ENCODE data around the gene CMTM5.
"Not testable (repeated sequence)": the region's sequence is repeated elsewhere in the genome, so short reads cannot be mapped to it uniquely, and the experiment has no call there.

CMTM5 gene

GRCh38 chr14:23423657-23424056, 46.8 kb downstream of the CMTM5 start:
- Histone ChIP-seq H3K36me3 (ENCODE audit: insufficient read depth) (no peaks in the 10 kb centered on the region), H3K4me3 (IDR thresholded peaks at IDR 0.05; ENCODE audit: insufficient read depth, low read depth, low read length) (no peak overlapping the region), H3K27ac (no peak overlapping the region), H3K9ac (no peak overlapping the region), H3K4me1 (ENCODE audit: low read depth, poor library complexity, severe bottlenecking) (peaks cover 4% of the 10 kb centered on the region), H3K79me2 (ENCODE audit: insufficient read depth, low read depth) (no peaks in the 10 kb centered on the region), H3K27me3 (ENCODE audit: insufficient read depth, low read depth) (no peaks in the 10 kb centered on the region), H4K20me1 (ENCODE audit: insufficient read depth) (no peaks in the 10 kb centered on the region), H2AFZ (ENCODE audit: low read depth) (no peak overlapping the region), H3K4me2 (no peak overlapping the region)
- no peak for TF ChIP-seq CTCF (conservative IDR thresholded peaks at IDR 0.05; ENCODE audit: low read depth, low read length)

GRCh38 chr14:23425169-23425568, 48.3 kb downstream of the CMTM5 start:
- no peak overlapping the region for H2AFZ ChIP-seq (ENCODE audit: low read depth)
- no peak overlapping the region for H3K4me3 ChIP-seq (IDR thresholded peaks at IDR 0.05; ENCODE audit: insufficient read depth, low read depth, low read length)
- no peak overlapping the region for H3K4me2 ChIP-seq
- peaks cover 4% of the 10 kb centered on the region for H3K4me1 ChIP-seq (ENCODE audit: low read depth, poor library complexity, severe bottlenecking)
- no peak overlapping the region for H3K9ac ChIP-seq
- H3K79me2 ChIP-seq (ENCODE audit: insufficient read depth, low read depth) = no peaks in the 10 kb centered on the region
- no peak for TF ChIP-seq CTCF (conservative IDR thresholded peaks at IDR 0.05; ENCODE audit: low read depth, low read length)
- no peaks in the 10 kb centered on the region for H3K27me3 ChIP-seq (ENCODE audit: insufficient read depth, low read depth)
- H3K27ac ChIP-seq = no peak overlapping the region
- H3K36me3 ChIP-seq (ENCODE audit: insufficient read depth) = no peaks in the 10 kb centered on the region
- H4K20me1 ChIP-seq (ENCODE audit: insufficient read depth) = no peaks in the 10 kb centered on the region

- H4K20me1 ChIP-seq (ENCODE audit: insufficient read depth); H3K27me3 ChIP-seq (ENCODE audit: insufficient read depth, low read depth); H3K4me1 ChIP-seq (ENCODE audit: low read depth, poor library complexity, severe bottlenecking); H3K4me3 ChIP-seq (IDR thresholded peaks at IDR 0.05; ENCODE audit: insufficient read depth, low read depth, low read length); H2AFZ ChIP-seq (ENCODE audit: low read depth); H3K4me2 ChIP-seq; H3K9ac ChIP-seq; H3K27ac ChIP-seq; H3K79me2 ChIP-seq (ENCODE audit: insufficient read depth, low read depth); H3K36me3 ChIP-seq (ENCODE audit: insufficient read depth): not testable (repeated sequence)
These were observed 49.0 kb downstream of the CMTM5 start for GRCh38 chr14:23425798-23426197.

GRCh38 chr14:23428686-23429495, 52.0 kb downstream of the CMTM5 start:
- H3K9ac ChIP-seq = no peak overlapping the region
- no peak overlapping the region for H3K4me2 ChIP-seq
- TF ChIP-seq CTCF (conservative IDR thresholded peaks at IDR 0.05; ENCODE audit: low read depth, low read length) = no peak
- H3K4me3 ChIP-seq (IDR thresholded peaks at IDR 0.05; ENCODE audit: insufficient read depth, low read depth, low read length) = no peak overlapping the region
- no peak overlapping the region for H3K27ac ChIP-seq
- H3K79me2 ChIP-seq (ENCODE audit: insufficient read depth, low read depth) = no peaks in the 10 kb centered on the region
- no peak overlapping the region for H2AFZ ChIP-seq (ENCODE audit: low read depth)
- H3K4me1 ChIP-seq (ENCODE audit: low read depth, poor library complexity, severe bottlenecking) = no peaks in the 10 kb centered on the region
- H4K20me1 ChIP-seq (ENCODE audit: insufficient read depth) = no peaks in the 10 kb centered on the region
- no peaks in the 10 kb centered on the region for H3K27me3 ChIP-seq (ENCODE audit: insufficient read depth, low read depth)
- no peaks in the 10 kb centered on the region for H3K36me3 ChIP-seq (ENCODE audit: insufficient read depth)
